ENCODE measurements around the gene ZSWIM6. TPM values are rescaled to one million over a fixed set of nuclear protein-coding genes. Genes with fewer than 3 reads are reported as not detected.

ZSWIM6 gene
- total RNA-seq, 1 donor from 2014 or later = 20.3 TPM

- Mint-ChIP-seq H3K4me3 (ENCODE audit: unreplicated experiment) (no peak overlapping the region), H3K27me3 (ENCODE audit: low read depth) (no peaks in the 10 kb centered on the region), H3K36me3 (ENCODE audit: low read depth) (no peaks in the 10 kb centered on the region), H3K27ac (ENCODE audit: unreplicated experiment) (no peak overlapping the region), H3K9me3 (ENCODE audit: low read depth) (no peaks in the 10 kb centered on the region), H3K4me1 (ENCODE audit: low read depth) (peaks cover 9% of the 10 kb centered on the region)
- DNase-seq (ENCODE audit: low spot score) = no peak
- TF ChIP-seq CTCF (IDR thresholded peaks at IDR 0.05) = no peak
These were observed 243.5 kb downstream of the ZSWIM6 start for GRCh38 chr5:61575581-61575980.

- Mint-ChIP-seq H3K27me3 (ENCODE audit: low read depth) (no peaks in the 10 kb centered on the region), H3K36me3 (ENCODE audit: low read depth) (no peaks in the 10 kb centered on the region), H3K4me1 (ENCODE audit: low read depth) (peaks cover 9% of the 10 kb centered on the region), H3K9me3 (ENCODE audit: low read depth) (no peaks in the 10 kb centered on the region), H3K4me3 (ENCODE audit: unreplicated experiment) (no peak overlapping the region), H3K27ac (ENCODE audit: unreplicated experiment) (no peak overlapping the region)
- DNase-seq (ENCODE audit: low spot score) = no peak
- TF ChIP-seq CTCF (IDR thresholded peaks at IDR 0.05) = no peak
These were observed 244.5 kb downstream of the ZSWIM6 start for GRCh38 chr5:61576556-61576955.

- DNase-seq (ENCODE audit: low spot score) = no peak
- TF ChIP-seq CTCF (IDR thresholded peaks at IDR 0.05) = no peak
- Mint-ChIP-seq H3K27me3 (ENCODE audit: low read depth) (no peaks in the 10 kb centered on the region), H3K36me3 (ENCODE audit: low read depth) (no peaks in the 10 kb centered on the region), H3K4me3 (ENCODE audit: unreplicated experiment) (no peak overlapping the region), H3K9me3 (ENCODE audit: low read depth) (no peaks in the 10 kb centered on the region), H3K4me1 (ENCODE audit: low read depth) (peaks cover 19% of the 10 kb centered on the region), H3K27ac (ENCODE audit: unreplicated experiment) (no peak overlapping the region)
These were observed 246.9 kb downstream of the ZSWIM6 start for GRCh38 chr5:61578858-61579503.

- Mint-ChIP-seq H3K9me3 (ENCODE audit: low read depth) (peaks cover under 1% of the 10 kb centered on the region), H3K4me3 (ENCODE audit: unreplicated experiment) (no peak overlapping the region), H3K4me1 (ENCODE audit: low read depth) (peaks cover 10% of the 10 kb centered on the region), H3K36me3 (ENCODE audit: low read depth) (no peaks in the 10 kb centered on the region), H3K27ac (ENCODE audit: unreplicated experiment) (no peak overlapping the region), H3K27me3 (ENCODE audit: low read depth) (no peaks in the 10 kb centered on the region)
- TF ChIP-seq CTCF (IDR thresholded peaks at IDR 0.05) = no peak
- no peak for DNase-seq (ENCODE audit: low spot score)
These were observed 250.3 kb downstream of the ZSWIM6 start for GRCh38 chr5:61582205-61582820.

- no peaks in the 10 kb centered on the region for H3K36me3 Mint-ChIP-seq (ENCODE audit: low read depth)
- TF ChIP-seq CTCF (IDR thresholded peaks at IDR 0.05) = no peak
- no peak overlapping the region for H3K27ac Mint-ChIP-seq (ENCODE audit: unreplicated experiment)
- no peak for DNase-seq (ENCODE audit: low spot score)
- no peaks in the 10 kb centered on the region for H3K27me3 Mint-ChIP-seq (ENCODE audit: low read depth)
- H3K9me3 Mint-ChIP-seq (ENCODE audit: low read depth) = peaks cover 4% of the 10 kb centered on the region
- H3K4me1 Mint-ChIP-seq (ENCODE audit: low read depth) = peaks cover 10% of the 10 kb centered on the region
- no peak overlapping the region for H3K4me3 Mint-ChIP-seq (ENCODE audit: unreplicated experiment)
These were observed 250.8 kb downstream of the ZSWIM6 start for GRCh38 chr5:61582887-61583286.

All from chondrocyte (in vitro differentiated cells).